Stomach (tissue), 4 donors: Measurements from ENCODE around the gene TLCD2.
"Not testable (repeated sequence)": the region's sequence is repeated elsewhere in the genome, so short reads cannot be mapped to it uniquely, and the experiment has no call there.

ENCODE experiments used
- CTCF ChIP-seq, 7 experiments: fragments of 450-650 bp in 4 of 7; fragments of 200-600 bp in 3 of 7; sonication (generic) in 3 of 7; IDR thresholded peaks; one replicate each; pipeline ENCODE4 v1.5.1; 2016 to 2019; ENCODE audit warnings: antibody characterized with exemption in 7 of 7, control low read depth in 2 of 7, mild to moderate bottlenecking in 1 of 7
- EP300 ChIP-seq: sonication (generic); formaldehyde crosslinking; IDR thresholded peaks from one replicate; pipeline ENCODE4 v1.6.1; 2017; ENCODE audit warnings: antibody characterized with exemption
- POLR2A ChIP-seq, 4 donors: fragments of 450-650 bp; IDR thresholded peaks; one replicate each; pipeline ENCODE4 v1.6.1; 2016; ENCODE audit warnings: antibody characterized with exemption in 4 of 4, control low read depth in 2 of 4, mild to moderate bottlenecking in 1 of 4, moderate library complexity in 1 of 4

GRCh38 chr17:1708791-1709346 is 1.3 kb downstream of the TLCD2 start:
- TF ChIP-seq CTCF (IDR thresholded peaks at IDR 0.05); EP300; POLR2A (IDR thresholded peaks at IDR 0.05): not testable (repeated sequence)
